ENCODE measurements around the gene B3GNT7. TPM values are rescaled to one million over a fixed set of nuclear protein-coding genes. Genes with fewer than 3 reads are reported as not detected.

The B3GNT7 gene
- total and polyA plus RNA-seq, 2 of the 4 experiments (the other 2 are of a cell fraction): under 0.01 to 0.03 TPM

- no peaks in the 10 kb centered on the region; the same call in 1 of the 2 replicates for H3K9me1 ChIP-seq (ENCODE audit: insufficient read depth, low read length)
- no peaks in the 10 kb centered on the region; the same call in 1 of the 2 replicates for H4K20me1 ChIP-seq (ENCODE audit: insufficient read depth, low read length)
- CTCF ChIA-PET: no interaction called here
- H3K14ac ChIP-seq (replicated peaks; ENCODE audit: low read depth, low read length): no peak overlapping the region
- POLR2A ChIA-PET (ENCODE audit: unreplicated experiment): no interaction called here
- in situ Hi-C loops (cut with MboI; ENCODE audit: low sequenced_read_pairs): no loop called here
- no peak overlapping the region for H3K23ac ChIP-seq (ENCODE audit: low read depth, low read length)
- no peak overlapping the region for H3K4me2 ChIP-seq (ENCODE audit: low read depth, low read length)
- no peak overlapping the region for H3K4ac ChIP-seq (ENCODE audit: low read depth, low read length)
- no peak overlapping the region for H2BK15ac ChIP-seq (ENCODE audit: low read depth, low read length)
- no peaks in the 10 kb centered on the region for H3K9me3 ChIP-seq (ENCODE audit: control insufficient read depth, insufficient read depth, low read length)
- ATAC-seq (ENCODE audit: low read depth): no peak
- H2AK9ac ChIP-seq (replicated peaks; ENCODE audit: low read depth, low read length, poor library complexity): no peak overlapping the region
- H3K56ac ChIP-seq (ENCODE audit: extremely low read depth, insufficient read depth, low read length): no peak overlapping the region
- DNase-seq: no peak
- no TSS peak for BruUV-seq (replicated peaks)
- H2BK20ac ChIP-seq (ENCODE audit: low read depth, low read length): no peak overlapping the region
- H3K4me3 ChIP-seq (ENCODE audit: insufficient read depth, low read depth, low read length): no peak overlapping the region
- no peak overlapping the region for H3K27ac ChIP-seq (ENCODE audit: insufficient read depth, low read length)
- TF ChIP-seq CTCF (conservative IDR thresholded peaks at IDR 0.05; ENCODE audit: low read depth, low read length) (no peak), USF2 (IDR thresholded peaks at IDR 0.05; ENCODE audit: low read depth, low read length) (no peak), RCOR1 (IDR thresholded peaks at IDR 0.05; ENCODE audit: insufficient replicate concordance, low read length) (no peak), CEBPB (IDR thresholded peaks at IDR 0.05; ENCODE audit: low read depth, low read length) (no peak), POLR2A (IDR thresholded peaks at IDR 0.05; ENCODE audit: low read depth, low read length) (no peak), MAZ (IDR thresholded peaks at IDR 0.05; ENCODE audit: borderline replicate concordance, low read depth, low read length) (no peak)
- dilution Hi-C loops (cut with HindIII; ENCODE audit: low sequenced_read_pairs, unreplicated experiment): no loop called here
- H3K18ac ChIP-seq (ENCODE audit: low read depth, low read length): no peak overlapping the region
- H3K79me1 ChIP-seq (ENCODE audit: low read depth in 1 of 2, low read length in 2 of 2): no peaks in the 10 kb centered on the region
- WGBS, 2 experiments (ENCODE audit: extremely low coverage in 2 of 2, insufficient read length in 1 of 2): 38% methylated on average over 2 of the region's 7 CpGs; no CpG with 5 or more reads in 1 of the 2 experiments
- H4K8ac ChIP-seq (ENCODE audit: low read depth in 2 of 2, low read length in 2 of 2): no peak overlapping the region
- no peak overlapping the region for H2BK120ac ChIP-seq (ENCODE audit: low read depth, low read length)
- no peak overlapping the region for H2BK5ac ChIP-seq (ENCODE audit: low read depth, low read length, poor library complexity, severe bottlenecking)
- H3K27me3 ChIP-seq (ENCODE audit: control insufficient read depth, insufficient read depth, low read length): peaks cover 32% of the 10 kb centered on the region
- peaks cover 6% of the 10 kb centered on the region for H3K4me1 ChIP-seq (ENCODE audit: control insufficient read depth, insufficient read depth, low read length)
- H2AK5ac ChIP-seq (ENCODE audit: low read depth, low read length): no peak overlapping the region
- no peak overlapping the region for H2AFZ ChIP-seq (replicated peaks; ENCODE audit: low read length, poor library complexity)
- H3K36me3 ChIP-seq (ENCODE audit: control insufficient read depth, insufficient read depth, low read length): no peaks in the 10 kb centered on the region
- no peak overlapping the region for H3K9ac ChIP-seq (ENCODE audit: low read depth, low read length)
- H4K91ac ChIP-seq (ENCODE audit: insufficient read depth, low read depth, low read length): no peak overlapping the region
- no peak overlapping the region for H4K5ac ChIP-seq (ENCODE audit: low read depth, low read length)
- intact Hi-C loops (cut with micrococcal nuclease): no loop called here
Observed at GRCh38 chr2:231391981-231392380, 3.5 kb upstream of the B3GNT7 start.

All from IMR-90 (cell line).